Astrocyte (in vitro differentiated cells and primary cell): ENCODE results near the gene KIFAP3. TPM values are rescaled to one million over a fixed set of nuclear protein-coding genes. Genes with fewer than 3 reads are reported as not detected.

ENCODE experiments used
- DNase-seq: peaks from one replicate; pipeline ENCODE4 v3.0.0-alpha.2; 2010; ENCODE audit warnings: low read depth
- FAIRE-seq: peaks from 2 replicates; lab custom pipeline; 2011; peaks lifted over from hg19 to GRCh38; lab: Jason Lieb, UNC
- H2AFZ ChIP-seq: 2 replicates; pipeline ENCODE4 v1.6.0; 2012; ENCODE audit warnings: low read depth, low read length, inconsistent platforms
- H3K27ac ChIP-seq: 2 replicates; pipeline ENCODE4 v1.5.1; 2011; ENCODE audit warnings: low read depth, low read length, inconsistent platforms
- H3K27me3 ChIP-seq: 2 replicates; pipeline ENCODE4 v1.6.0; 2011; ENCODE audit warnings: low read length, inconsistent platforms; ENCODE audit not compliant: insufficient read depth
- H3K36me3 ChIP-seq: 2 replicates; pipeline ENCODE4 v1.5.1; 2011; ENCODE audit warnings: low read length, inconsistent platforms; ENCODE audit not compliant: insufficient read depth
- H3K4me1 ChIP-seq: 2 replicates; pipeline ENCODE4 v1.5.1; 2011; ENCODE audit warnings: low read length, inconsistent platforms; ENCODE audit not compliant: insufficient read depth
- H3K4me2 ChIP-seq: 2 replicates; pipeline ENCODE4 v1.6.0; 2012; ENCODE audit warnings: low read length, inconsistent platforms
- H3K4me3 ChIP-seq: 2 replicates; pipeline ENCODE4 v1.5.1; 2011; ENCODE audit warnings: low read depth, mild to moderate bottlenecking, low read length, inconsistent platforms; ENCODE audit not compliant: insufficient read depth
- H3K79me2 ChIP-seq: 2 replicates; pipeline ENCODE4 v1.6.0; 2012; ENCODE audit warnings: mild to moderate bottlenecking, low read length, inconsistent platforms; ENCODE audit not compliant: insufficient read depth
- H3K9ac ChIP-seq: 2 replicates; pipeline ENCODE4 v1.6.0; 2012; ENCODE audit warnings: mild to moderate bottlenecking, low read length, inconsistent platforms
- H3K9me3 ChIP-seq: 2 replicates; pipeline ENCODE4 v1.5.1; 2012; ENCODE audit warnings: low read depth, mild to moderate bottlenecking, low read length, inconsistent platforms; ENCODE audit not compliant: insufficient read depth
- H4K20me1 ChIP-seq: 2 replicates; pipeline ENCODE4 v1.6.0; 2012; ENCODE audit warnings: low read length, inconsistent platforms; ENCODE audit not compliant: insufficient read depth
- H3K27ac Mint-ChIP-seq: one replicate; pipeline ENCODE4 v1.8.0; 2021; ENCODE audit warnings: mild to moderate bottlenecking, mixed read lengths; ENCODE audit not compliant: unreplicated experiment
- H3K27me3 Mint-ChIP-seq: one replicate; pipeline ENCODE4 v1.8.0; 2021; ENCODE audit warnings: low read depth, mixed read lengths; ENCODE audit not compliant: unreplicated experiment
- H3K36me3 Mint-ChIP-seq: one replicate; pipeline ENCODE4 v1.8.0; 2021; ENCODE audit warnings: low read depth, mixed read lengths; ENCODE audit not compliant: unreplicated experiment
- H3K4me1 Mint-ChIP-seq: one replicate; pipeline ENCODE4 v1.8.0; 2021; ENCODE audit warnings: low read depth, mixed read lengths; ENCODE audit not compliant: unreplicated experiment
- H3K4me3 Mint-ChIP-seq: one replicate; pipeline ENCODE4 v1.8.0; 2021; ENCODE audit warnings: mild to moderate bottlenecking, moderate library complexity, mixed read lengths; ENCODE audit not compliant: unreplicated experiment
- H3K9me3 Mint-ChIP-seq: one replicate; pipeline ENCODE4 v1.8.0; 2021; ENCODE audit warnings: mild to moderate bottlenecking, mixed read lengths; ENCODE audit not compliant: unreplicated experiment
- CTCF ChIP-seq: IDR thresholded peaks from 2 replicates; pipeline ENCODE4 v1.5.1; 2011; ENCODE audit warnings: low read depth, mild to moderate bottlenecking, inconsistent platforms, low read length, moderate library complexity; ENCODE audit not compliant: insufficient read depth
- EZH2 ChIP-seq: IDR thresholded peaks from 2 replicates; pipeline ENCODE4 v1.6.1; 2012; ENCODE audit warnings: mild to moderate bottlenecking, low read length, inconsistent platforms; ENCODE audit not compliant: insufficient read depth
- total RNA-seq: library from RNA; stranded (reverse); gene quantifications from 2 replicates; pipeline ENCODE4 v1.2.1, GENCODE V29; 2021

KIFAP3 gene
- total RNA-seq, 1 donor from 2014 or later = 32.8 TPM

- Histone ChIP-seq H3K27ac (no peak overlapping the region), H4K20me1 (peaks cover 19% of the 10 kb centered on the region), H3K36me3 (peaks cover 6% of the 10 kb centered on the region), H3K9ac (no peak overlapping the region), H2AFZ (no peak overlapping the region), H3K4me2 (no peak overlapping the region), H3K4me1 (peaks cover 8% of the 10 kb centered on the region), H3K4me3 (no peak overlapping the region), H3K27me3 (no peaks in the 10 kb centered on the region), H3K79me2 (peaks cover 49% of the 10 kb centered on the region), H3K9me3 (no peaks in the 10 kb centered on the region)
- H3K4me3 Mint-ChIP-seq = no peak overlapping the region
- peaks cover 21% of the 10 kb centered on the region for H3K4me1 Mint-ChIP-seq
- peaks cover 8% of the 10 kb centered on the region for H3K36me3 Mint-ChIP-seq
- no peak for FAIRE-seq
- DNase-seq = no peak
- no peak for TF ChIP-seq CTCF
- TF ChIP-seq EZH2 = no peak
- H3K27ac Mint-ChIP-seq = no peak overlapping the region
- no peaks in the 10 kb centered on the region for H3K9me3 Mint-ChIP-seq
- no peaks in the 10 kb centered on the region for H3K27me3 Mint-ChIP-seq
Observed at GRCh38 chr1:169889871-169890270, 184.6 kb downstream of the KIFAP3 start.

- H3K4me3 ChIP-seq = no peak overlapping the region
- no peak overlapping the region for H3K27ac Mint-ChIP-seq
- H3K4me2 ChIP-seq = no peak overlapping the region
- peaks cover 34% of the 10 kb centered on the region for H3K79me2 ChIP-seq
- H3K27ac ChIP-seq = no peak overlapping the region
- H3K9me3 Mint-ChIP-seq = no peaks in the 10 kb centered on the region
- no peak for DNase-seq
- peaks cover 15% of the 10 kb centered on the region for H3K36me3 Mint-ChIP-seq
- no peak for TF ChIP-seq EZH2
- no peak for TF ChIP-seq CTCF
- FAIRE-seq = no peak
- no peak overlapping the region for H2AFZ ChIP-seq
- H3K9ac ChIP-seq = no peak overlapping the region
- H3K27me3 ChIP-seq = no peaks in the 10 kb centered on the region
- H3K4me1 Mint-ChIP-seq = peaks cover 14% of the 10 kb centered on the region
- no peaks in the 10 kb centered on the region for H3K27me3 Mint-ChIP-seq
- H3K4me1 ChIP-seq = no peaks in the 10 kb centered on the region
- peaks cover 6% of the 10 kb centered on the region for H3K36me3 ChIP-seq
- peaks cover 16% of the 10 kb centered on the region for H4K20me1 ChIP-seq
- no peak overlapping the region for H3K4me3 Mint-ChIP-seq
- H3K9me3 ChIP-seq = no peaks in the 10 kb centered on the region
Observed at GRCh38 chr1:169886931-169887330, 187.6 kb downstream of the KIFAP3 start.

GRCh38 chr1:169886422-169886821, 188.1 kb downstream of the KIFAP3 start:
- Mint-ChIP-seq H3K9me3 (no peaks in the 10 kb centered on the region), H3K36me3 (peaks cover 19% of the 10 kb centered on the region), H3K4me1 (peaks cover 12% of the 10 kb centered on the region), H3K4me3 (no peak overlapping the region), H3K27me3 (no peaks in the 10 kb centered on the region), H3K27ac (no peak overlapping the region)
- no peaks in the 10 kb centered on the region for H3K27me3 ChIP-seq
- peaks cover 6% of the 10 kb centered on the region for H3K36me3 ChIP-seq
- H3K9ac ChIP-seq = no peak overlapping the region
- no peak for TF ChIP-seq CTCF
- TF ChIP-seq EZH2 = no peak
- FAIRE-seq = no peak
- peaks cover 15% of the 10 kb centered on the region for H4K20me1 ChIP-seq
- no peak overlapping the region for H3K4me2 ChIP-seq
- H3K79me2 ChIP-seq = peaks cover 29% of the 10 kb centered on the region
- H3K9me3 ChIP-seq = no peaks in the 10 kb centered on the region
- H3K4me1 ChIP-seq = no peaks in the 10 kb centered on the region
- no peak overlapping the region for H3K4me3 ChIP-seq
- no peak overlapping the region for H2AFZ ChIP-seq
- no peak for DNase-seq
- no peak overlapping the region for H3K27ac ChIP-seq
